Stimulated activated naive CD8-positive, alpha-beta T cell treated with anti-CD3 and anti-CD28 coated beads, Interleukin-15, Interleukin-2, amounts not matched to agents 100 U/mL and 50 U/mL, for 24 hours (primary cell): ENCODE data around the gene FBXO9.

ENCODE experiments used
- ATAC-seq: fragments of 150-1000 bp; cut with Tn5 transposase; one replicate; pipeline ENCODE4 v1.10.0; 2021
- DNase-seq: peaks from one replicate; pipeline ENCODE4 v3.0.0; 2021

Gene FBXO9

GRCh38 chr6:53136000-53136609 lies 70.9 kb downstream of the FBXO9 start:
- no peak for ATAC-seq
- DNase-seq: no peak

GRCh38 chr6:53139841-53140413 lies 74.7 kb downstream of the FBXO9 start:
- ATAC-seq (no peak), DNase-seq (no peak)

DNA sequence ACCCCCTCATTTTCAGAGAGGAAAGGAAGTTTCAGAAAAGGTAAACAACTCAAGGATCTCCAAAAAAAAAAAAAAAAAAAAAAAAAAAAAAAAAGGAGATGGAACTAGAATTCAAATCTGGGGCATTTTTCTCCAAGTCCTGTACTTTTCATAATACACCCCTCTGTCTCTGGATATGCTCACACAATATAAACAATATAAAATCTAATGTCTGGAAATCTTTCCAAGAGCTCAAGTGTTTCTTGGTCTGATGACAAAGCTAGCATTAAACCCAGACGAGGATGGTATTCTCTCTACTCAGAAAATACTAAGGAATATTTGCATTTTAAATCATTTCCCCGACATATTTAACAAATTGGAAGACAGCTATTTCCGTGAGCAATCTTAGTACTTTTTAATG lies 77.6 kb downstream of the FBXO9 start:
- ATAC-seq (no peak), DNase-seq (no peak)

GRCh38 chr6:53143710-53144109 lies 78.5 kb downstream of the FBXO9 start:
- ATAC-seq (no peak), DNase-seq (no peak)

DNA sequence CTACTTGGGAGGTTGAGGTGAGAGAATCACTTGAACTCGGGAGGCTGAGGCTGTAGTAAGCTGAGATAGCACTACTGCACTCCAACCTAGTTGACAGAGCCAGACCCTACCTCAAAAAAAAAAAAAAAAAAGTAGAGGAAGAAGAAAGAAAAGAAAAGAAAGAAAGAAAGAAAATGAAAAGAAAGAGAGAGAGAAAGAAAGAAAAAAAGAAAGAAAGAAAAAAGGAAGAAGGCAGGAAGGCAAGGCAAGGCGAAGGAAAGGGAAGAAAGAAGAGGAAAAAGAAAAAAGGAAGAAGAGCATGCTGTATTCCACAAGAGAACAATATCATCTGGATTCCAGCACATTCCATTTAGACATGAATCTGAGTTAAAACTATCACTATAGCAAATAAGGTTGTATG lies 79.6 kb downstream of the FBXO9 start:
- DNase-seq: no peak
- ATAC-seq: no peak

GRCh38 chr6:53148684-53149083 lies 83.5 kb downstream of the FBXO9 start, which contains the start of gene GCM1:
Gene GCM1, minus strand, starts transcription at chr6:53148841. Its CDS starts 3,209 bp downstream, at chr6:53145632.
- no peak for DNase-seq

More at GRCh38 chr6:53148684-53149083, 83.5 kb downstream of the FBXO9 start, which contains the start of gene GCM1:
- ATAC-seq: no peak
